Uterus (tissue), 4 donors: Measurements from ENCODE around the gene RIPOR3. TPM values are rescaled to one million over a fixed set of nuclear protein-coding genes. Genes with fewer than 3 reads are reported as not detected.
A peak's percentile ranks its signal among the peaks of the same experiment; 100 is the strongest.
"Not testable (repeated sequence)": the region's sequence is repeated elsewhere in the genome, so short reads cannot be mapped to it uniquely, and the experiment has no call there.

ENCODE experiments used
- DNase-seq, 2 donors: peaks; one replicate each; pipeline ENCODE4 v3.0.0-alpha.2; 2019 to 2020
- H3K27ac ChIP-seq, 2 donors: fragments of 200-600 bp; sonication (generic); 1 replicate in 1 of 2; 2 replicates in 1 of 2; pipeline ENCODE4 v1.5.1; 2016 to 2018
- H3K27me3 ChIP-seq, 2 donors: fragments of 200-600 bp; sonication (generic); one replicate each; pipeline ENCODE4 v1.5.1; 2018 to 2019; ENCODE audit warnings: control low read depth in 1 of 2
- H3K36me3 ChIP-seq, 2 donors: fragments of 200-600 bp; sonication (generic); one replicate each; pipeline ENCODE4 v1.5.1; 2019; ENCODE audit warnings: control low read depth in 1 of 2
- H3K4me1 ChIP-seq, 2 donors: fragments of 200-600 bp; sonication (generic); one replicate each; pipeline ENCODE4 v1.5.1; 2018 to 2019; ENCODE audit warnings: control low read depth in 1 of 2
- H3K4me3 ChIP-seq, 2 donors: fragments of 200-600 bp; sonication (generic); 1 replicate in 1 of 2; 2 replicates in 1 of 2; pipeline ENCODE4 v1.5.1; 2018 to 2019; ENCODE audit warnings: mild to moderate bottlenecking in 1 of 2
- H3K9me3 ChIP-seq, 2 donors: fragments of 200-600 bp; sonication (generic); one replicate each; pipeline ENCODE4 v1.5.1; 2019; ENCODE audit warnings: control low read depth in 1 of 2
- POLR2A ChIP-seq, 2 donors: fragments of 450-650 bp; IDR thresholded peaks; one replicate each; pipeline ENCODE4 v1.6.1; 2016; ENCODE audit warnings: antibody characterized with exemption in 2 of 2, mild to moderate bottlenecking in 1 of 2, moderate library complexity in 1 of 2
- intact Hi-C: fragments of 100-400 bp; cut with DNase I; formaldehyde crosslinking; loops from one replicate; pipeline ENCODE4 v1.15.1; 2023; ENCODE audit warnings: low total_unique reads
- total RNA-seq, 4 donors: library from RNA; depleted of rRNA in 3 of 4; stranded (reverse); fragments of >200 nt in 3 of 4; gene quantifications; one replicate each; pipeline versions ENCODE4 v1.1.0 to v1.2.4, GENCODE V29; 2014 to 2023
- TF ChIP-seq, protein P1 (sequence below), 4 experiments: fragments of 200-600 bp in 2 of 4; fragments of 450-650 bp in 2 of 4; sonication (generic) in 2 of 4; IDR thresholded peaks; one replicate each; pipeline ENCODE4 v1.5.1; 2016 to 2019; ENCODE audit warnings: antibody characterized with exemption in 4 of 4, mild to moderate bottlenecking in 2 of 4, moderate library complexity in 1 of 4
- donor health status: DM: yes; HTN: yes; CAD: no.

Gene RIPOR3
- total RNA-seq, 4 donors from 2014 or later = 9.1 to 85.4 (median 17.8) TPM

DNA sequence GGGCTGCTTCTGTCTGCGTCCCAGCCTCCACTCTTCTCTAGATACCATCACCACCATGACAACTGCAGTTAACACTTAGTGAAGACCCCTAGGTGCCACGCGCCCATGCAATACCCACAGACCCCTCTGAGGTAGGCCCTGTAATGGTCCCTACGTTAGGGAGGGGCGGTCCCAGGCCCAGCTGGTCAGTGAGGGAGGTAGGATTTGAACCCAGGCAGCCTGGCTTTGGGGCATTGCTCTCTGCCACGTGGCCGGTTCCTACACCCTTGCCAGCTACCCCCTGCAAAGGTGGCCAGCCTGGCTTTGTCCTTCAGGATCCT lies 18.2 kb downstream of the RIPOR3 start:
- no peak overlapping the region for H3K4me3 ChIP-seq
- TF ChIP-seq, protein P1, sequence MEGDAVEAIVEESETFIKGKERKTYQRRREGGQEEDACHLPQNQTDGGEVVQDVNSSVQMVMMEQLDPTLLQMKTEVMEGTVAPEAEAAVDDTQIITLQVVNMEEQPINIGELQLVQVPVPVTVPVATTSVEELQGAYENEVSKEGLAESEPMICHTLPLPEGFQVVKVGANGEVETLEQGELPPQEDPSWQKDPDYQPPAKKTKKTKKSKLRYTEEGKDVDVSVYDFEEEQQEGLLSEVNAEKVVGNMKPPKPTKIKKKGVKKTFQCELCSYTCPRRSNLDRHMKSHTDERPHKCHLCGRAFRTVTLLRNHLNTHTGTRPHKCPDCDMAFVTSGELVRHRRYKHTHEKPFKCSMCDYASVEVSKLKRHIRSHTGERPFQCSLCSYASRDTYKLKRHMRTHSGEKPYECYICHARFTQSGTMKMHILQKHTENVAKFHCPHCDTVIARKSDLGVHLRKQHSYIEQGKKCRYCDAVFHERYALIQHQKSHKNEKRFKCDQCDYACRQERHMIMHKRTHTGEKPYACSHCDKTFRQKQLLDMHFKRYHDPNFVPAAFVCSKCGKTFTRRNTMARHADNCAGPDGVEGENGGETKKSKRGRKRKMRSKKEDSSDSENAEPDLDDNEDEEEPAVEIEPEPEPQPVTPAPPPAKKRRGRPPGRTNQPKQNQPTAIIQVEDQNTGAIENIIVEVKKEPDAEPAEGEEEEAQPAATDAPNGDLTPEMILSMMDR (IDR thresholded peaks at IDR 0.05) = no peak
- no peak for TF ChIP-seq POLR2A (IDR thresholded peaks at IDR 0.05)
- H3K36me3 ChIP-seq = no peaks in the 10 kb centered on the region
- H3K27ac ChIP-seq = peak overlapping the region; percentile 78 to 82
- no peak for DNase-seq
- peaks cover 5 to 12% of the 10 kb centered on the region in 2 donors for H3K4me1 ChIP-seq
- intact Hi-C loops = no loop called here
- H3K27me3 ChIP-seq = no peaks in the 10 kb centered on the region
- H3K9me3 ChIP-seq = no peaks in the 10 kb centered on the region

DNA sequence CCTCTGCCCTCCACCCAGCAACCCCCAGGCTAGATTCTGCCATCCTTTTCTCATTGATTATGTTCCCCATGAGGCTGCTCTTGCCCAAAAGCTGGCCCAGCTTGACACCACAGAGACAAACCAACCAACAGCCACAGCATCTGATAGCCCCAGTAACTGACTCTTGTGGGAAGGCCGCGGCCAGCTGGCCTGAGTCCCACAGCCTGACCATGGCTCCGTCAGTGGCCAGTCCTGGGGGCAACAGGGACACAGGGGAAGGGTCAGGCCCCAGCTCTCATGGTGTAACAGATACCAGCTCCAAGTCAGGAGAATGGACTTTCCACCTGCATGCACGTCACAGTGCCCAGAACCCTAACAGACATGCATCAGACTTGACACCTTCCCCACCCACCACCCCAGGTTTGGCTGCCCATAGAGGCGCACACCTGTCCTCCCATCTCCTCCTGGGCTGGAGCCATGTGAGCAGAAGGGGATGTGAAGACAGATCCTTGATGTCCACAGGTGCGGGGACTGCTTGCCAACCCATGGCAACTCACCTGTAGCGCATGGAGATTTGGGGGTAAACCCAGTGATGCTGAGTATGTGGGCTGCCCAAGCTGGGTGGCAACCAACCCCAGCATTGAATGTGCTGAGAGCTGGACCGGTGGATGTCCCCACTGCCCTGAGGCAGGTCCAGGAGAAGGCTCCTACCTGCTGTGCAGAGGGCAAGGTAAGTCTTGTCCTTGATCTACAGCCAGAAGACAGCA lies 18.8 kb downstream of the RIPOR3 start:
- Histone ChIP-seq H3K27me3 (no peaks in the 10 kb centered on the region), H3K36me3 (no peaks in the 10 kb centered on the region), H3K27ac (peak overlapping the region; percentile 78 to 82), H3K4me1 (peaks cover 5 to 12% of the 10 kb centered on the region in 2 donors), H3K4me3 (no peak overlapping the region), H3K9me3 (no peaks in the 10 kb centered on the region)
- intact Hi-C loops = no loop called here
- no peak for TF ChIP-seq POLR2A (IDR thresholded peaks at IDR 0.05)
- TF ChIP-seq, protein P1 (IDR thresholded peaks at IDR 0.05) = no peak
- no peak for DNase-seq

DNA sequence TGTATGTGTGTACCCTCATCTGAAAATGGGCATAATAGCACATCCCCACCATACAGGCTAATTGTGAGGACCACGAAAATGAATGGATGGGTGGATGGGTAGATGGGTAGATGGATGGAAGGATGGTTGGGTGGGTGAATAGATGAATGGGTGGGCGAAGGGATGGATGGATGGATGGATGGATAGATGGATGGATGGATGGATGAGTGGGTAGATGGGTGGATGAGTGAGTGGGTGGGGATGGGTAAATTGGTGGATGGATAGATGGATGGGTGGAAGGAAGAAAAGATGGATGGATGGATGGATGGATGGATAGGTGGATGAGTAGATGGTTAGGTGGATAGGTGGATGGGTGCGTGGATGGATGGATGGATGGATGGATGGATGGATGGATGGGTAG lies 19.7 kb downstream of the RIPOR3 start:
- Histone ChIP-seq H3K4me1 (peaks cover 5 to 12% of the 10 kb centered on the region in 2 donors), H3K4me3 (no peak overlapping the region), H3K27me3 (no peaks in the 10 kb centered on the region), H3K9me3 (no peaks in the 10 kb centered on the region), H3K27ac (no peak overlapping the region), H3K36me3 (no peaks in the 10 kb centered on the region)
- no peak for DNase-seq
- no peak for TF ChIP-seq POLR2A (IDR thresholded peaks at IDR 0.05)
- TF ChIP-seq, protein P1 (IDR thresholded peaks at IDR 0.05) = no peak
- intact Hi-C loops = no loop called here

DNA sequence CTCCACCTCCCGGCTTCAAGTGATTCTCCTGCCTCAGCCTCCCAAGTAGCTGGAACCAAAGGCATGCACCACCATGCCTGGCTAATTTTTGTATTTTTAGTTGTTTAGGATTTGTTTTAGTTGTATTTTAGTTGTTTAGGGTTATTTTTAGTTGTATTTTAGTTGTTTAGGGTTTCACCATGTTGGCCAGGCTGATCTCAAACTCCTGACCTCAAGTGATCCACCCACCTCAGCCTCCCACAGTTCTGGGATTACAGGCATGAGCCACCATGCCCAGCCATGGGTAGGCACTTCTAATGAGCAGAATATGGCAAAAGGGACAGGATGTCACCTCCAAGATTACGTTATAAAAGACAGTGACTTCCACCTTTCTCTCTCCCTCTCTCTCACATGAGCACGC lies 20.3 kb downstream of the RIPOR3 start:
- H3K36me3 ChIP-seq, H3K27me3 ChIP-seq, intact Hi-C loops, DNase-seq, H3K9me3 ChIP-seq, H3K4me3 ChIP-seq, H3K27ac ChIP-seq: not testable (repeated sequence)
- H3K4me1 ChIP-seq = peaks cover 5 to 12% of the 10 kb centered on the region in 2 donors

DNA sequence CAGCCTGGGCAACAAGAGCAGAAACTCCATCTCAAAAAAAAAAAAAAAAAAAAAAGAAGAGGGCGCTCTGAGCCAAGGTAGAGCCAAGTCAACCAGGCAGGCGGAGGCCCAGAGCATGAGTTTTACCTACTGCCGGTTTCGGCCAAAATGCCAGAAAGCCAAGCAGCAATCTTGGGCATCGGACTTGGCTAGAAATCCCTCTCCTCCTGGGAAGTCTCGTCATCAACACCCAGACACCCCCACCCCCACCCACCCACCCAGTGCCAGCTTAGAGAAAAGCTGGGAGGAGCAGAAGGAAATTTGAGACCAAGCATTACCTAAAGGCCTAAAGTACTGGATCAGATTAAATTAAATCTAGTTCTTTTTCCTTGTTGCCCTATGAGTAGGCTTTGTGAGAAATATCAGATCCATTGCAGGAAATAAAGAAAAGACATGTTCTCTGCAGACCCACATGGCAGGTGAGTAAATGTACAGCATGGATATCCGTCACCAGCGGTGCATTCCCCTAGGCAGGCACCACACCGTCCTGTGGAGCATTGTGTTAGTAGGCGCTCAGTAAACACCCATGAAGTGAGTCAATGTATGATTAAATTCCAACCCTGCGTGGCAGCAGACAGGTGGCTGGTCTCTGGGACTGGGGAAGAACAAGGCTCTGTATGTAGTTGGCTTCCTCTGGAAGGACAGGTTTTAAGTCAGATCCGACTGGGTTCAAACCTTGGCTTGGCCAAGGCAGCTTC lies 21.0 kb downstream of the RIPOR3 start:
- H3K4me1 ChIP-seq = peaks cover 5 to 10% of the 10 kb centered on the region in 2 donors
- intact Hi-C loops = no loop called here
- H3K27ac ChIP-seq = peak overlapping the region in 1 of 2 donors; percentile 15
- no peak for TF ChIP-seq POLR2A (IDR thresholded peaks at IDR 0.05)
- TF ChIP-seq, protein P1 (IDR thresholded peaks at IDR 0.05) = no peak
- H3K36me3 ChIP-seq = no peaks in the 10 kb centered on the region
- no peaks in the 10 kb centered on the region for H3K27me3 ChIP-seq
- DNase-seq = no peak
- no peak overlapping the region for H3K4me3 ChIP-seq
- H3K9me3 ChIP-seq = no peaks in the 10 kb centered on the region
